Astrocyte of the cerebellum (primary cell): ENCODE measurements around the gene ARL17B.
"Not testable (repeated sequence)": the region's sequence is repeated elsewhere in the genome, so short reads cannot be mapped to it uniquely, and the experiment has no call there.

Experiments
- DNase-seq: peaks from one replicate; pipeline ENCODE4 v3.0.0-alpha.2; 2011; ENCODE audit warnings: low read depth
- H3K4me3 ChIP-seq: 2 replicates; pipeline ENCODE4 v1.5.1; 2011; ENCODE audit warnings: mild to moderate bottlenecking, low read depth, low read length, moderate library complexity
- in situ Hi-C: cut with HindIII; loops from 2 replicates; pipeline ENCODE4 v1.10.0; 2017; ENCODE audit warnings: low sequenced_read_pairs

Gene ARL17B

GRCh38 chr17:46361755-46362154 lies at the start of gene ARL17B:
ARL17B (minus strand) TSS chr17:46361766; CDS start chr17:46358397, 3,369 bp downstream.
- in situ Hi-C loops, DNase-seq: not testable (repeated sequence)
- H3K4me3 ChIP-seq: peak within 1 kb of the TSS; percentile 16

DNA sequence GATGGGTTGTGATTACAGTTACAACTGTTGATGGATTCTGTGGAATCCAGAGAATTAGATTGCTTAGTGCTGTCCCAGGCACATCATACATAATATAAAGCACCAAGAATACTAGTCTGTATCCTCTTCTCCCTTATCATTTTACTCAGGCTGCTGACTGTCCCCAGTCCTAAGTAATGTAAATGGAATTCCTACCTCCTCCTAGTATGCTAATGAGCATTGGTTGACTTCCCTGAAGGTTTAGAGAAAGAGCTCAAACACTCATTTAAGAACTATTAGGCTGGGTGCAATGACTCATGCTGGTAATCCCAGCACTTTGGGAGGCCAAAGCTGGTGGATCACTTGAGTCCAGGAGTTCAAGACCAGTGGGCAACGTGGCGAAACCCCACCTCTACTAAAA lies 48.3 kb upstream of the ARL17B start:
- DNase-seq, in situ Hi-C loops, H3K4me3 ChIP-seq: not testable (repeated sequence)

GRCh38 chr17:46407155-46407554 lies 45.6 kb upstream of the ARL17B start:
- in situ Hi-C loops, DNase-seq, H3K4me3 ChIP-seq: not testable (repeated sequence)

DNA sequence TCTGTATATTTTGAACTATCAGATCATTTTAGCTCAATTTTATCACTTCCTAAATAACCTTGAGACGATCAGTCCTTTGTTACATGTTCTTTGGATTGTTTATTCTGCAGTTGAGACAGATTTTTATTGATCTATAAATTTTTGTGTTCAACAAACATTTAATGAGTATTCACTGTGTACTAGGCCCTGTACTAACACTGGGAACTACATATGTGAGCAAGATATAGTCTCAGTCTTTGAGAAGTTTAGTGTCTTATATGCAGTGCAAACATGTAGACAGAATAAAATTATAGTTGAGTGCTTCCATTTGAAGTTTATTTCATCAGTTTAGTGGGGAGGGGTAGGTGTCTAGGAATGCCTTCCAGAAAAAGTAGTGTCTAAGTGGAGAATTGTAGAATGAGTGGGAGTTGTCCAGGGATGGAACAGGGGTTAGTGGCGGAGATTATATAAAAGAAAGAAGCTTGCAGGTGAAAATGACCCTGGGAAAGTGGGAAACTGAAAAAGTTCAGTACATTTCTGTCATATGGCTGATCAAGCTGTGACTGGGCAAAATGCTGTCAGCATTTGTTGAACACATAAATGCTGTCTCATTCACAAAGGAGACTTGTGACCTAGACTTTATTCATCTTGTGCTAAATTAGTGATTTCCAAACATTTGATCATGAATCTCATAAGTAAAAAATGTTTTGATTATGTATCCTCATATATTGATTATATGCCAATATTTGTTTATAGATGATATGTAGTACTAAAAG lies 39.6 kb upstream of the ARL17B start:
- in situ Hi-C loops, DNase-seq, H3K4me3 ChIP-seq: not testable (repeated sequence)

- in situ Hi-C loops, DNase-seq, H3K4me3 ChIP-seq: not testable (repeated sequence)
These were observed 39.0 kb upstream of the ARL17B start for GRCh38 chr17:46400543-46400942.

DNA sequence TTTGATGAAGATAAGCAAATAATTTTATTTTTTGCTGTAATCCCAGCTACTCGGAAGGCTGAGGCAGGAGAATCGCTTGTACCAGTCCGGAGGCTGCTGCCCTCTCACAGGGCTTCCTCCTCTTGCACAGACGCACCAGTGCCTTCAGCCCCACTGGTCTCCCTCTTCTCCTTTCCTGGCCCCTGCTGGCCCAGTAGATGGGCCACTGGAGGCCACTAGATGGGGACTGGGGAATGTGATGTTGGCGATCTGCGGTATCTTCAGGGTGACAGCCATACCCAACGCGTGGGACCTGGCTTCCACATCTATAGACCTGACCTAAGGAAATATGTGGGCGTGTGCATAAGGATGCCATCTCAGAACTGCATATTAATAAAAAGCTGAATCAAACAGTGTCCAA lies 38.4 kb upstream of the ARL17B start:
- H3K4me3 ChIP-seq, DNase-seq, in situ Hi-C loops: not testable (repeated sequence)

DNA sequence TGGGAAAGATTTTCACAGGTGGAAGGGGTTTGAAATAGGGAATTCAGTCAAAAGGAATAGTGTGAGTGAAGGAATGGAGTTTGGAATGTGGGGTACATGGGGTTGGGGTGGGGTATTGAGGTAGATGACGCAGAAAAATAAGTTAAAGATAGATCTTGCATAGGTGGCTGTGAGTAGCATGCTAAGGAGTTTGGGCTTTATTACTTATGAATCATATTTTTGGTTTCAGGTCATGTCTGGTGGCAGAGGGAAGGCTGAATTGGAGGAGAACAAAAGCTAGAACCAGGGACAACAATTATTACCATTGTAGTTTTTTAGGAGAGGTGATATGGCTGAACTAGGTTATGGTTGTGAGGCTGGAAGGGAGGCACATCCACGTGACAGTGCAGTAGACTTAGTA lies 34.7 kb upstream of the ARL17B start:
- H3K4me3 ChIP-seq, in situ Hi-C loops, DNase-seq: not testable (repeated sequence)

GRCh38 chr17:46393702-46394101 lies 32.1 kb upstream of the ARL17B start:
- H3K4me3 ChIP-seq, in situ Hi-C loops, DNase-seq: not testable (repeated sequence)

DNA sequence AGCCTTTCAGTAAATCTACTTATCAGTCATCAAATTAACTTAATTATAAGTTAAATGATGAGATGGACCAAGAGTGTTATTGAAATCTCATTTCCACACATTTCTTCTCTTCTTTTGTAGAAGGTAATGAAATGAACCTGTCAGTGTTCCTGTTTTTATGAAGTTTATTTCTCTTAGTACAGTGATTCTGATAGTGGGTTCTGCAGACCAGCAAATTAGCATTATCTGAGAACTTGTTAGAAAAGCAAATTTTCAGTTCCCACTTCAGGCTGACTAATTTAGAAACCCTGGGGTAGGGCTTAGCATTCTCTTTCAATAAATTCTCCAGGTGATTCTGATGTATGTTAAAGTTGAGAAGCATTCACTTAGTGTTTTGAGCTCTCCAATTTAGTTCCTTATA lies 23.9 kb upstream of the ARL17B start:
- in situ Hi-C loops, H3K4me3 ChIP-seq, DNase-seq: not testable (repeated sequence)

DNA sequence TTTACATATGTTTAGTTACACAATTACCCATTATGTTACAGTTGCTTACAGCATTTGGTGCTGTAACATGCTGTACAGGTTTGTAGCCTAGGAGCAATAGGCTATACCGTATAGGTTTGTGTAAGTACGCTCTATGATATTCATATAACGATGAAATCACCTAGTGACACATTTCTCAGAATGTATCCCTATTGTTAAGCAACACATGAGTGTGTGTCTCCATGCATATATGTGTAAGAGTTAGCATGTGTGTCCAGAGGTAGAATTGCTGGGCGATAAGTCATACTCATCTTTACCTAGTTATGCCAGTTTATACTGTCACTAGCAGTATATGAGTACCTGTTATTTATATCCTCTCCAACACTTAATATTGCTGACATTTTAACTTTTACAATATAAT lies 21.6 kb upstream of the ARL17B start:
- in situ Hi-C loops, H3K4me3 ChIP-seq, DNase-seq: not testable (repeated sequence)

GRCh38 chr17:46373418-46373817 lies 11.9 kb upstream of the ARL17B start:
- in situ Hi-C loops, H3K4me3 ChIP-seq, DNase-seq: not testable (repeated sequence)

DNA sequence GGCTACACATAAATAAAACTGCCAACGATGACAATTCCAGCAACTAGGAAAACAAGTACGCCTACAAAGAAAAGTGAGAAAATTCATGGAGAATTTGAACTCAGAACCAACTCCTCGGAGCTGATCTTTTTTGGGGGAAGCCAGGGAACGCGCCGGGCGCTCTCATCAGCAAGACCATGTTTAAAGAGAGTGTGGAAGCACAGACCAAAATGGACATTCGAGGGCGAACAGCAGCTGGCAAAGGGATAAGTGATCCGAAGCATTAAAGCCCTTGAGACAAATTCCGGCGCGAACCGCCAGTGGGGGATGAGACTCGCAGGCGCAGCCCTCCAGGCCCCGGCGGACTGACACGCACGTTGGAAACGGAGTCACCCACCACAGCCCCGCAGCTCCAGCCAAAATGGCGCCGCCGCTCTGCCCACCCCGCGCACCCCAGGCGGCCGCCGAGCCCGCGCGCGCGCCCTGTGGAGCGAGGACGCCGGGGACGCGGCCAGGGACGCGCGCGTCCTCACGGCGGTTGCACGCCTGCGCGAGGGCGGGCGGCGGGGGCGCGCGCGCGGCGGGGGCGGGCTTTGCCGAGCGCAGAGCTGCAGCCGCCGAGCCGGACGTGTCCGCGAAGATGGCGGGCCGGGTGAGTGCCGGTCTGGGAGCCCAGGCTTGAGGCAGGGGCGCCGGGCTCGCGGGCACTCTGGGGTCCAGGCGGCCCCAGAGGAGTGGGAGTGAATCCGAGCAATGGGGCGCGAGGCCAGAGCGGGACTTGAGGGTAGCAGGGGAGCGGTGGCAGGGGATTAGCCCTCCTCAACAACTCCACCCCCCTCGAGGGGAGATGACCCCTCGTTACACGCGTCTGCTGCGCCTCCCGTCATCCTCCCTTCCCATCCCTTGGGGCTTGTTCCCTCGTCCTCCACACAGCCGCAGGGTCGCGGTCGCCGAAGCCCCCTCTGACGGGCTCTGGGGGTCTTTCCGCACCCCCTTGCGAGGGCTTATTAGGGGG lies 11.0 kb upstream of the ARL17B start:
- DNase-seq, in situ Hi-C loops, H3K4me3 ChIP-seq: not testable (repeated sequence)

- DNase-seq: not testable (repeated sequence)
These were observed 6.0 kb upstream of the ARL17B start for GRCh38 chr17:46367520-46367919.

GRCh38 chr17:46361145-46361735 lies 326 bp downstream of the ARL17B start:
- H3K4me3 ChIP-seq: peak overlapping the region; percentile 16
- DNase-seq, in situ Hi-C loops: not testable (repeated sequence)

More at GRCh38 chr17:46367520-46367919, 6.0 kb upstream of the ARL17B start:
- H3K4me3 ChIP-seq, in situ Hi-C loops: not testable (repeated sequence)

- in situ Hi-C loops, H3K4me3 ChIP-seq, DNase-seq: not testable (repeated sequence)
These were observed 7.7 kb downstream of the ARL17B start for GRCh38 chr17:46353856-46354255.

DNA sequence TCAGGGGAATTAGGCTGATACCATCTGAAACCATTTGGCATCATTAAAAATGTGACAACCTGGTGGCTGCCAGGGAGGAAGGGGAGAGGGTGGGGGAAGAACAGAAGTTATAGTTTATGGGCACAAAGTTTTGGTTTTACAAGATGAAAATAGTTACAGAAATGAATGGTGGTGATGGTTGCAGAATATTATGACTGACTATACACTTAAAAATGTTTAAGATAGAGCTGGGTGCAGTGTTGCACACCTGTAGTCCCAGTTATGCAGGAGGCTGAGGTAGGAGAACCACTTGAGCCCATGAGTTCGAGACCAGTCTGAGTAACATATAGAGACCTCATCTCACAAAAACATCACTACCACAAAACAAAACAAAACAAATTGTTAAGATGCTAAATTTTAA lies 12.5 kb downstream of the ARL17B start:
- in situ Hi-C loops, H3K4me3 ChIP-seq, DNase-seq: not testable (repeated sequence)

DNA sequence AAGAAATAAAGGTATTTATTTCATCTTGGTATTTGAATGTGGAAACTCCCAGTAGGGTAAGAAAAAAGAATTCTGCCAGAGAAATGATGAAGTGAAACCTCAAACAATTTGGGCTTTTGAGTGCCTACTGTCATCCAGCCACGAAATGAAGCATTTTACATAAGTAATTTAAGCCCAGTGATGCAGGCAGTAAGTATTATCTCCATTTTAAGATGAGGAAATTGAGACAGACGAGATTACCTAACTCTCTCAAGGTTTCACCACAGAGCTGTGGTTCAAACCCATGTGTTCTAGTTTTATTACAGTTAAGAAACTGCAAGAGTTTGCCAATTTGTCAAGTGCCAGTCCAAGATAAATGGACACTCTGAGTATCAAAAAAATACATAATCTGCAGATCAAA lies 13.2 kb downstream of the ARL17B start:
- DNase-seq, in situ Hi-C loops, H3K4me3 ChIP-seq: not testable (repeated sequence)
